ENCODE results near the gene C3orf49. TPM values are rescaled to one million over a fixed set of nuclear protein-coding genes. Genes with fewer than 3 reads are reported as not detected.

Gene C3orf49
- total and polyA plus RNA-seq, 4 donors: not detected

DNA sequence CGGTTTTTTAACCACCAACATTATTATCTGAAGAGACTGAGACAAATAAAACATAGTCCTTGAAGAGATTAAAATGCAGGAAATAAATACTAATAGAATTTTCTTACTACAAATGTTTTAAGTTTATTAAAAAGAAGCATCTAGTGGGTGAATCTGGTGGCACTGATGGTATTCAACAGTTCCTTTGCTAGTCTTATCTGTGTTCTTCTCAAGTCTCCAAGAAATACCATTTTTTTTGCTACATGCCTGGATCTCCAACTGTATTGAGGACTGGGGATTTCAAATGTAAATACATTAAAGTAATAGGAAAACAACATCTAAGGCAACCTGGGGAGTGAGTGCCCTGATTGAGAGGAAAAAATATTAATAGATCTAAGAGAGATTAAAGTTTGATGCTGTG is 22.6 kb downstream of the C3orf49 start:
- no peak for ATAC-seq (ENCODE audit: low FRiP score)
- 0 to 46% methylated on average over 1 of the region's 1 CpG for WGBS, 2 donors

DNA sequence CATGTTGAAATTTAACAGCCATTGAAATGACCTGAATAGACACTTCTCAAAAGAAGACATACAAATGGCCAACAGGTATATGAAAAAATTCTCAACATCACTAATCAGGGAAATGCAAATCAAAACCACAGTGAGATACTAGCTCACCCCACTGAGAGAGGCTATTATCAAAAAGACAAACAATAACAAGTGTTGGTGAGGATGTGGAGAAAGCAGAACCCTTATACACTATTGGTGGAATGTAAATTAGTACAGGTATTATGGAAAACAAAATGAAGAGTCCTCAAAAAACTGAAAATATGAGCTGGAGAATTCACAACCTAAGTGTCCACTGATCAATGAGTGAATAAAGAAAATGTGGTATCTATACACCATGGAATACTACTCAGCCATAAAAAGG is 23.0 kb downstream of the C3orf49 start:
- no peaks in the 10 kb centered on the region for H3K4me1 ChIP-seq (ENCODE audit: control insufficient read depth in 1 of 2, insufficient read depth in 2 of 2, low read length in 2 of 2)
- intact Hi-C loops (cut with DNase I): no loop called here
- no peaks in the 10 kb centered on the region for H3K27me3 ChIP-seq (ENCODE audit: control insufficient read depth in 1 of 2, insufficient read depth in 2 of 2, low read length in 1 of 2)
- no peaks in the 10 kb centered on the region for H3K9me3 ChIP-seq (ENCODE audit: control insufficient read depth, low read length)
- no peak overlapping the region for H3K4me3 ChIP-seq (ENCODE audit: low read length in 2 of 2)
- DNase-seq (no peak), ATAC-seq (ENCODE audit: low FRiP score) (no peak)
- H3K27ac ChIP-seq (ENCODE audit: low read depth in 1 of 2, low read length in 2 of 2): no peak overlapping the region
- H3K36me3 ChIP-seq (ENCODE audit: control insufficient read depth in 1 of 2, insufficient read depth in 2 of 2, low read length in 1 of 2): no peaks in the 10 kb centered on the region

More for the DNA sequence above, 22.6 kb downstream of the C3orf49 start:
- no peak overlapping the region for H3K27ac ChIP-seq (ENCODE audit: low read depth in 1 of 2, low read length in 2 of 2)
- no peak overlapping the region for H3K4me3 ChIP-seq (ENCODE audit: low read length in 2 of 2)
- H3K36me3 ChIP-seq (ENCODE audit: control insufficient read depth in 1 of 2, insufficient read depth in 2 of 2, low read length in 1 of 2): no peaks in the 10 kb centered on the region
- intact Hi-C loops (cut with DNase I): no loop called here
- no peaks in the 10 kb centered on the region for H3K9me3 ChIP-seq (ENCODE audit: control insufficient read depth, low read length)
- H3K27me3 ChIP-seq (ENCODE audit: control insufficient read depth in 1 of 2, insufficient read depth in 2 of 2, low read length in 1 of 2): no peaks in the 10 kb centered on the region
- H3K4me1 ChIP-seq (ENCODE audit: control insufficient read depth in 1 of 2, insufficient read depth in 2 of 2, low read length in 2 of 2): no peaks in the 10 kb centered on the region
- no peak for DNase-seq

DNA sequence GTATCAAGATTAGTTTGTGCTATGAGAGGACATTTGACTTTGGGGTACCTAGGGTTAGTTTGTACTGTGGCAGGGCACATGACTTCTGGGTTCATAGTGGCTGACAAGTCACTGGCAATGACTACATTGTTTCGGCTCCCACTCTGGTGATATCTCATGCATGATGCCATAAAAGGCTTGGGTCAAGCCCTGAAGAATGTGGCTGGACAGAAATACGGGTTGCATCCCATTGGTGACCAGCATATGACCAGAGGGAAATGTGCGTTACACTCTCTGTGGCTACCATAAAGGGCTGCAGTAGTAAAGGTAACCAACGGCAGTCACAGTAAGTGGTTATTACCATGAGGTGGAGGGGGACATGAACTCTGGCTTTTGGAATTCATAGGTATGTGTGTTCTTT is 26.1 kb downstream of the C3orf49 start:
- Histone ChIP-seq H3K27me3 (ENCODE audit: control insufficient read depth in 1 of 2, insufficient read depth in 2 of 2, low read length in 1 of 2) (no peaks in the 10 kb centered on the region), H3K9me3 (ENCODE audit: control insufficient read depth, low read length) (no peaks in the 10 kb centered on the region), H3K27ac (ENCODE audit: low read depth in 1 of 2, low read length in 2 of 2) (no peak overlapping the region), H3K4me1 (ENCODE audit: control insufficient read depth in 1 of 2, insufficient read depth in 2 of 2, low read length in 2 of 2) (peaks cover 0 to 2% of the 10 kb centered on the region in 2 donors), H3K4me3 (ENCODE audit: low read length in 2 of 2) (no peak overlapping the region), H3K36me3 (ENCODE audit: control insufficient read depth in 1 of 2, insufficient read depth in 2 of 2, low read length in 1 of 2) (no peaks in the 10 kb centered on the region)
- ATAC-seq (ENCODE audit: low FRiP score) (no peak), DNase-seq (no peak)
- 86 to 89% methylated on average over 4 of the region's 4 CpGs for WGBS, 2 donors
- intact Hi-C loops (cut with DNase I): no loop called here

DNA sequence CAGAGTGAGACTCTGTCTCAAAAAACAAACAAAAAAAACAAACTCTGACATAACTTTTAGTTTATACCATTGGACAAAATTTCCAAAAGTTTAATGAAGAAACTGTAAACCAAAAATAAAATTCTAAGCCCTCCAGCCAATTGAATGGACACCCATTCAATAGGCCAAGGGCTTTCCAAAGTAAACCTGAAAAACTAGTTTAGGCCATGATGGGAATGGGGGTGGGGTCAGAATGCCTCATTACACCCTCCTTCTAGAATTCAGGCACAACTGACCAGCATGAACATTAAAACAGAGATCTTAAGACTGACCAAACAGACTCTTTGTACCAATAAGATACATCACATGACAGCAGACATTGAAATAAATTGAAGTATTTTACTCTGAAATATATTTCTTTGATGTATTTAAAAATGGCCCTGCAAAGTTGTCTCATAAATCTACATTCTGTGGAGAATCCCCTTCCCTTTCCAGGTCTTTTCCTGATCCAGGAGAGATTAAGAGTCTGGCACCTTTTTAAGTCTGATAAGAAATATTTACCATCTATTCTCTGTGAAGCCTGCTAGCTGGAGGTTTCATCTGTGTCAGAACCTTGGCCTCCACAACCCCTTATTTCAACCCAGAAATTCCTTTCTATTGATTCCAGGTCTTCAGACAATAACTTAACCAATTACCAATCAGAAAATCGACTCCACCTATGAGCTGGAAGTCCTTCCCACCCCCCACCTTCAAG is 28.8 kb downstream of the C3orf49 start:
- 85 to 86% methylated on average over 1 of the region's 1 CpG for WGBS, 2 donors
- DNase-seq (no peak), ATAC-seq (ENCODE audit: low FRiP score) (no peak)
- Histone ChIP-seq H3K4me3 (ENCODE audit: low read length in 2 of 2) (no peak overlapping the region), H3K27me3 (ENCODE audit: control insufficient read depth in 1 of 2, insufficient read depth in 2 of 2, low read length in 1 of 2) (no peaks in the 10 kb centered on the region), H3K27ac (ENCODE audit: low read depth in 1 of 2, low read length in 2 of 2) (no peak overlapping the region), H3K4me1 (ENCODE audit: control insufficient read depth in 1 of 2, insufficient read depth in 2 of 2, low read length in 2 of 2) (peaks cover 0 to 2% of the 10 kb centered on the region in 2 donors), H3K36me3 (ENCODE audit: control insufficient read depth in 1 of 2, insufficient read depth in 2 of 2, low read length in 1 of 2) (no peaks in the 10 kb centered on the region), H3K9me3 (ENCODE audit: control insufficient read depth, low read length) (no peaks in the 10 kb centered on the region)
- intact Hi-C loops (cut with DNase I): no loop called here

DNA sequence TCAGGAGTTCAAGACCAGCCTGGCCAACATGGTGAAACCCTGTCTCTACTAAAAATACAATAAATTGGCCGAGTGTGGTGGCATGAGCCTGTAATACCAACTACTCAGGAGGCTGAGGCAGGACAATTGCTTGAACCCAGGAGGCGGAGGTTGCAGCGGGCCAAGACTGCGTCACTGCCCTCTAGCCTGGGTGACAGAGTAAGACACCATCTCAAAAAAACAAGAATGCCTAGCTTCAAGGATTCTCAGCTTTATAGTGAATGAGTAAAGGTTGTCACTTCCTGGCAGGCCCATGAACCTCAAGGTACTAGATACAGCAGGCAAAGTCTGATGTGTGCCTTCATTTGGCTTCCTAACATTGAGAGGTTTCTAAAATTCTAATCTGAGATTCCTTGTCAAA is 30.1 kb downstream of the C3orf49 start:
- Histone ChIP-seq H3K36me3 (ENCODE audit: control insufficient read depth in 1 of 2, insufficient read depth in 2 of 2, low read length in 1 of 2) (no peaks in the 10 kb centered on the region), H3K4me3 (ENCODE audit: low read length in 2 of 2) (no peak overlapping the region), H3K9me3 (ENCODE audit: control insufficient read depth, low read length) (no peaks in the 10 kb centered on the region), H3K27ac (ENCODE audit: low read depth in 1 of 2, low read length in 2 of 2) (no peak overlapping the region), H3K27me3 (ENCODE audit: control insufficient read depth in 1 of 2, insufficient read depth in 2 of 2, low read length in 1 of 2) (no peaks in the 10 kb centered on the region), H3K4me1 (ENCODE audit: control insufficient read depth in 1 of 2, insufficient read depth in 2 of 2, low read length in 2 of 2) (peaks cover 0 to 2% of the 10 kb centered on the region in 2 donors)
- ATAC-seq (ENCODE audit: low FRiP score) (no peak), DNase-seq (no peak)
- intact Hi-C loops (cut with DNase I): no loop called here
- 95 to 96% methylated on average over 4 of the region's 4 CpGs for WGBS, 2 donors

DNA sequence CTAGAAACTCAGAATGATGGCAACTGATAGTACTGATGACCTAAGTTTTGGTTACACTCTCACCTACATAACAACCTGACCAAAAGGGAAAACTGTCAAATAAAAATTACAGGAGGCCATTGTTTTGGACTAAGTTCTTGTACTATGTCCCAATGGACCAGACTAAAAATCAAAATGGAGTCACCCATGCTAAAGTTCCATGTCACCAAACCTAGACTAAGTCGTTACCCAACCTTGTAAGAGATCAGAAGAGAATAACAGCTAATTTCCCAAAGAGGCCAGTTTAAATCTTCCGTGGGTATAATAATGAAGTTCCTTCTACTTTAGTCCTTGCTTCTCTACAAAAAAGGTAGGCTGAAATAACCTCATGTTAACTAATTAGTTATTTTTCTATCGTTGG is 32.2 kb downstream of the C3orf49 start:
- DNase-seq: no peak
- Histone ChIP-seq H3K27ac (ENCODE audit: low read depth in 1 of 2, low read length in 2 of 2) (no peak overlapping the region), H3K27me3 (ENCODE audit: control insufficient read depth in 1 of 2, insufficient read depth in 2 of 2, low read length in 1 of 2) (no peaks in the 10 kb centered on the region), H3K4me1 (ENCODE audit: control insufficient read depth in 1 of 2, insufficient read depth in 2 of 2, low read length in 2 of 2) (peaks cover 0 to 2% of the 10 kb centered on the region in 2 donors), H3K9me3 (ENCODE audit: control insufficient read depth, low read length) (no peaks in the 10 kb centered on the region), H3K4me3 (ENCODE audit: low read length in 2 of 2) (no peak overlapping the region), H3K36me3 (ENCODE audit: control insufficient read depth in 1 of 2, insufficient read depth in 2 of 2, low read length in 1 of 2) (no peaks in the 10 kb centered on the region)
- 99 to 100% methylated on average over 3 of the region's 3 CpGs for WGBS, 2 donors
- intact Hi-C loops (cut with DNase I): no loop called here
- ATAC-seq (ENCODE audit: low FRiP score): no peak

DNA sequence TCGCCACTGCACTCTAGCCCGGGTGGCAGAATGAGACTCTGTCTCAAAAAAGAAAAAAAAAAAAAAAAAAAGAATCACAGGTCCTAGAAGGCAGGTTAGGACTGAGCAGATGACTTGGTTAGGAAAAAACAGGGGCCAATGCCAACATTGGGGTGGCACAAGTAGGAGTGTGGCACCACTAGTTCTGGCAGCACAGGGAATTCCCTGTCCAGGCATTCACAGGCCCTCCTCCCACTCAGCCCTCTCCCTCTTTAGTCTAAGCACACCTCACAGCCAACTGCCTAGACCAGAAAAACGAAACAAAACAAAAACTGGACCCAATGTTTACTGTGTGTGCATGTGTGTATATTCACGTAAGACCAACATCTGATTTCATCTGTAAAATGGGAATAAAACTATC is 34.0 kb downstream of the C3orf49 start:
- 84 to 90% methylated on average over 4 of the region's 4 CpGs for whole genome bisulfite sequencing, 2 donors
- Histone ChIP-seq H3K36me3 (ENCODE audit: control insufficient read depth in 1 of 2, insufficient read depth in 2 of 2, low read length in 1 of 2) (no peaks in the 10 kb centered on the region), H3K4me3 (ENCODE audit: low read length in 2 of 2) (no peak overlapping the region), H3K4me1 (ENCODE audit: control insufficient read depth in 1 of 2, insufficient read depth in 2 of 2, low read length in 2 of 2) (peaks cover 0 to 1% of the 10 kb centered on the region in 2 donors), H3K27ac (ENCODE audit: low read depth in 1 of 2, low read length in 2 of 2) (no peak overlapping the region), H3K27me3 (ENCODE audit: control insufficient read depth in 1 of 2, insufficient read depth in 2 of 2, low read length in 1 of 2) (no peaks in the 10 kb centered on the region), H3K9me3 (ENCODE audit: control insufficient read depth, low read length) (no peaks in the 10 kb centered on the region)
- intact Hi-C loops (cut with DNase I): no loop called here
- no peak for ATAC-seq (ENCODE audit: low FRiP score)
- no peak for DNase-seq

DNA sequence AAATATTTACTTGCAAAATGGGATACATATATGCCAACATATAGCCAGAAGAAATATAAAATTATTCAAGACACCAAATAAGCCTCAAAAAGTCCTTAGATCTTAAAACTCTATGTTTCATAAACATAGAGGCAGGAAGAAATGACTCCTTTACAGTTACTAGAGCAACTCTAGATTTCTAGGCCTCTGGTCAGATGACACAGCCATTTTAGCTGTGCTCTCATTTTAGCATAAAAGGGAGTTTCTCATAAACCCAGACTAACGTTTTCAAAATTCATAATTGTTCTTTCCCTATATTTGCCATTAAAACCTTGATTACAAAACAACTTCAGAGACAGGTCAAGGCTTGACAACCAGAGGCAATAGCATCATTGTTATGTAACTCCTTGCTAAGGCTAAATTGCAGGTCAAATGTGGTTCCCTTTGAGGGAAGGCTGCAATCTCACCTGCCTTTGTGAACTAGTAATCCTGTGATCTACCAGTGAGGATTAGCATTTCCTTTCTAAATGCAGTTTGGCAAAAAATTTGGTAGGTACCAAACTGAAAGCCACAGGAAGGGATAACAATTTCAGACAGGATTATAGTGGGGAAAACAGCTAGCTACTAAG is 36.3 kb downstream of the C3orf49 start:
- Histone ChIP-seq H3K4me3 (ENCODE audit: low read length in 2 of 2) (no peak overlapping the region), H3K36me3 (ENCODE audit: control insufficient read depth in 1 of 2, insufficient read depth in 2 of 2, low read length in 1 of 2) (no peaks in the 10 kb centered on the region), H3K27ac (ENCODE audit: low read depth in 1 of 2, low read length in 2 of 2) (no peak overlapping the region), H3K9me3 (ENCODE audit: control insufficient read depth, low read length) (no peaks in the 10 kb centered on the region), H3K27me3 (ENCODE audit: control insufficient read depth in 1 of 2, insufficient read depth in 2 of 2, low read length in 1 of 2) (no peaks in the 10 kb centered on the region), H3K4me1 (ENCODE audit: control insufficient read depth in 1 of 2, insufficient read depth in 2 of 2, low read length in 2 of 2) (peaks cover 0 to 2% of the 10 kb centered on the region in 2 donors)
- WGBS, 2 donors: 29 to 41% methylated on average over 1 of the region's 1 CpG
- DNase-seq: no peak
- intact Hi-C loops (cut with DNase I): no loop called here
- ATAC-seq (ENCODE audit: low FRiP score): no peak

DNA sequence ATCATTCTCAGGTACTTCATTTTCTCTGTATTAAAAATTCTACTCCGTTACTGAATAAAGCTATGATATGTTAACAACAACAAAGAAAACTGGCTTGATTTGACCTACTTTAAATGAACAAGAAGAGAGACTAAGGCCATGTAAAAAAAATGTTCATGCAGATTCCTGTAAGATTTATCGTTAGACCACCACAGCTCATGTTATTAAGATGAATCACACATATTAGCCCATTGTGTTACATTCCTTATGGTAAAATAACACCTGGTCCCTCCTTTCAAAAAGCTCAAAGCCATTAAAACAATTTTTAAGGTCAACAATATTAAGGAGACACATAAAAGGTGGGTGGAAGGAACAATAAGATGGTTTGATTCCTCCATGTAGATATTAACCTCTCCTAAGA is 38.2 kb downstream of the C3orf49 start:
- Histone ChIP-seq H3K27ac (ENCODE audit: low read depth in 1 of 2, low read length in 2 of 2) (no peak overlapping the region), H3K36me3 (ENCODE audit: control insufficient read depth in 1 of 2, insufficient read depth in 2 of 2, low read length in 1 of 2) (no peaks in the 10 kb centered on the region), H3K9me3 (ENCODE audit: control insufficient read depth, low read length) (no peaks in the 10 kb centered on the region), H3K4me1 (ENCODE audit: control insufficient read depth in 1 of 2, insufficient read depth in 2 of 2, low read length in 2 of 2) (peaks cover 0 to 2% of the 10 kb centered on the region in 2 donors), H3K4me3 (ENCODE audit: low read length in 2 of 2) (no peak overlapping the region), H3K27me3 (ENCODE audit: control insufficient read depth in 1 of 2, insufficient read depth in 2 of 2, low read length in 1 of 2) (no peaks in the 10 kb centered on the region)
- ATAC-seq (ENCODE audit: low FRiP score) (no peak), DNase-seq (no peak)
- intact Hi-C loops (cut with DNase I): no loop called here
- 93% methylated on average over 2 of the region's 2 CpGs for WGBS, 2 donors
